Measurements from ENCODE around the gene ARHGDIA. TPM values are rescaled to one million over a fixed set of nuclear protein-coding genes. Genes with fewer than 3 reads are reported as not detected.

The ARHGDIA gene
- total RNA-seq, 1 donor from 2014 or later, result 239 TPM

GRCh38 chr17:81863833-81864768 lies 7.0 kb downstream of the ARHGDIA start:
- H3K27ac Mint-ChIP-seq, result no peak overlapping the region
- no peaks in the 10 kb centered on the region for H3K27me3 Mint-ChIP-seq
- TF ChIP-seq CTCF (IDR thresholded peaks at IDR 0.05; ENCODE audit: unreplicated experiment), result peak; percentile 8
- peaks cover 5% of the 10 kb centered on the region for H3K36me3 Mint-ChIP-seq (ENCODE audit: insufficient read depth)
- no peak for DNase-seq (ENCODE audit: low spot score, unreplicated experiment)
- H3K4me3 Mint-ChIP-seq (ENCODE audit: low read depth), result no peak overlapping the region
- no peaks in the 10 kb centered on the region for H3K9me3 Mint-ChIP-seq (ENCODE audit: low read depth)
- H3K4me1 Mint-ChIP-seq (ENCODE audit: low read depth), result peaks cover 18% of the 10 kb centered on the region

GRCh38 chr17:81863123-81863675 lies 7.9 kb downstream of the ARHGDIA start:
- Mint-ChIP-seq H3K27ac (peak overlapping the region; percentile 82), H3K27me3 (no peaks in the 10 kb centered on the region), H3K4me3 (ENCODE audit: low read depth) (peak overlapping the region; percentile 62), H3K36me3 (ENCODE audit: insufficient read depth) (peaks cover 3% of the 10 kb centered on the region), H3K4me1 (ENCODE audit: low read depth) (peaks cover 20% of the 10 kb centered on the region), H3K9me3 (ENCODE audit: low read depth) (no peaks in the 10 kb centered on the region)
- DNase-seq (ENCODE audit: low spot score, unreplicated experiment), result no peak
- no peak for TF ChIP-seq CTCF (IDR thresholded peaks at IDR 0.05; ENCODE audit: unreplicated experiment)

GRCh38 chr17:81860756-81861568 lies 10.2 kb downstream of the ARHGDIA start:
- Mint-ChIP-seq H3K9me3 (ENCODE audit: low read depth) (no peaks in the 10 kb centered on the region), H3K36me3 (ENCODE audit: insufficient read depth) (peaks cover 5% of the 10 kb centered on the region)

GRCh38 chr17:81859906-81860755 lies 11.0 kb downstream of the ARHGDIA start, which contains the start of gene P4HB:
Gene P4HB (minus strand): TSS chr17:81860535. CDS start chr17:81860471, 64 bp downstream.
- H3K27me3 Mint-ChIP-seq, result no peaks in the 10 kb centered on the region
- peaks cover 27% of the 10 kb centered on the region for H3K4me1 Mint-ChIP-seq (ENCODE audit: low read depth)
- peak within 1 kb of the TSS; percentile 98 for H3K27ac Mint-ChIP-seq
- no peak for DNase-seq (ENCODE audit: low spot score, unreplicated experiment)
- no peak for TF ChIP-seq CTCF (IDR thresholded peaks at IDR 0.05; ENCODE audit: unreplicated experiment)
- H3K36me3 Mint-ChIP-seq (ENCODE audit: insufficient read depth), result peaks cover 7% of the 10 kb centered on the region
- H3K9me3 Mint-ChIP-seq (ENCODE audit: low read depth), result no peaks in the 10 kb centered on the region
- peak within 1 kb of the TSS; percentile 91 for H3K4me3 Mint-ChIP-seq (ENCODE audit: low read depth)

More at GRCh38 chr17:81860756-81861568, 10.2 kb downstream of the ARHGDIA start:
- Mint-ChIP-seq H3K27ac (peak overlapping the region; percentile 98), H3K4me1 (ENCODE audit: low read depth) (peaks cover 27% of the 10 kb centered on the region), H3K27me3 (no peaks in the 10 kb centered on the region), H3K4me3 (ENCODE audit: low read depth) (peak overlapping the region; percentile 91)
- peak; percentile 98 for DNase-seq (ENCODE audit: low spot score, unreplicated experiment)
- no peak for TF ChIP-seq CTCF (IDR thresholded peaks at IDR 0.05; ENCODE audit: unreplicated experiment)

All from progenitor cell of endocrine pancreas (in vitro differentiated cells).